HG02943 (cell line): Measurements from ENCODE around the gene SPAG4.

Experiments
- ATAC-seq: cut with Tn5 transposase; IDR thresholded peaks from one replicate; pipeline ENCODE4 v1.9.1; 2021; ENCODE audit warnings: mild to moderate bottlenecking, low read depth, moderate library complexity; ENCODE audit not compliant: unreplicated experiment

Gene SPAG4

GRCh38 chr20:35619196-35620095 lies 3.8 kb downstream of the SPAG4 start:
- ATAC-seq = no peak

- ATAC-seq = no peak
Measured at GRCh38 chr20:35620818-35621559, 5.4 kb downstream of the SPAG4 start.

DNA sequence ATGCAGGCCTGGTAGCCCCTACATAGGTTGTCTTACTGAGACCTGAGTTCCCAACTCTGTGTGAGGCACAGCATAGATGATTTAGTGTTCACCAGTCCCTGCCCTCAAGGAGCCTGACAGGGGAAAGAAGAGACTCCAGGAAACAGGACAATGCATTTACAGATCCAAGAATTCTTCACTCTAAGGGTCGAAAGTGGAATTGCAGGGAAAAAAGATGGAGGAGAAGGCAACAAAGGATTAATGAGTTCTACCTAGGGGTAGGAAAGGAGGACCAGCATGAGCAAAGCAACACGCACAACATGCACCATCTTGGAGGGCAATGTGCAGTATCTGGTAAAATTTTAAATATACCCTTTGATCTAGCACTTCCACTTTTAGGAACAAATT lies 5.9 kb downstream of the SPAG4 start:
- ATAC-seq = no peak

DNA sequence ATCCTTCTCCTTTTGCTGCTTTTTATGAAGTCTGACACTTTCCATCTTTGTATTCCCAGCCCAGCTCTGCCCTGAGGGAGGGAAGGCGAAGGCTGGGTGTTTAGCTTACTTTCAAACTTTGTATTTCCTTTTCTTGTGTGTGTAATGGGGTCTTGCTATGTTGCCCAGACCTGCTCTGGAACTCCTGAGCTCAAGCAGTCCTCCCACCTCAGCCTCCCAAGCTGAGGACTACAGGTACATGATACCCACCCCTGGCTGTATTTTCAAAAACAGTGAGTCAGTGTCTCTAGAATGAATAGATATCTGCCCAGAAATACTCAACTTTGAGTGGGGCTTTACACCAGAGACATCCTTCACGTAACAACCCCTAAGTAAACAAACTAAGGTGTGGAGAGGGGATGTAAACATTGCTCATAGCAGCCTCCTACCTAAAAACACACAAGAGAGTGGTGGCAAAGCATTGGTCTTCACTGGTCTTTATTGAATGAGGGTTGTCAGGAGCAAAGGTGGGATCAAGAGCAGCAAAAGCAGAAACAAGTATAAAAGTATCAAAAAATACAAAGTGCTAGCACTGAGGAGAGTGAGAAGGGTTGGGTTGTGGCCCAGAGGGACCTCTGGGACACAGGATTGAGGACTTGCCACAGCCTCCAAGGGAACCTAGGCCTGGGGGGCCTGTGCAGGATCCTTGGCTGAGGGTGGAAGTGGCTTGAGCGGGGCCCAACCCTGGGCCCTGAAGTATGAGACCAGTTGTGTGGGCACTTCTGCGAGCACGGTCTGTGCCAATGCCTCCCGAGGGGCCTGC lies 10.2 kb downstream of the SPAG4 start:
- ATAC-seq = no peak

DNA sequence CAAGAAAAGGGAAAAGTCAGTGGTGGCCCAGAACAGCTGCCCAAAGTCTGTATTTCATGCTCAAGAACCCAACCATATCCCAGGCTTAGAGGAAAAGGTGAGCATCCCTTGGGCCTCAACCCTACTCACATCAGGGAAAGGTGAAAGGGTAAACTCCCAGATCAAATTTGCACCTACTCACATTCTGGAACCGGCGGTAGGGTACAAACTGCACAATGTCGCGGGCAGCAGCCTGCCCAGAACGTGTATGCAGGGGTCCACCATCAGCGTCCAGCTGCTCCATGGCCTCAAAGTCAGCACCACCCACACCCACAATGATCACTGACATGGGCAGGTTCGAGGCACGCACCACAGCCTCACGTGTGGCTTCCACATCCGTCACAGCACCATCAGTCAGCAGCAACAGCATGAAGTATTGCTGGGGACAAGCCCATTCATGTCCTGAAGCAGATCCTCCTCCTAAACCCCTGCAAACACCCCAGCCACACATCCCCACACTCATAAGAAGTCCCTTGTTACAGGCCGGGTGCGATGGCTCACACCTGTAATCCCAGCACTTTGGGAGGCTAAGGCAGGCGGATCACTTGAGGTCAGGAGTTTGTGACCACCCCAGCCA lies 10.9 kb downstream of the SPAG4 start:
- no peak for ATAC-seq

DNA sequence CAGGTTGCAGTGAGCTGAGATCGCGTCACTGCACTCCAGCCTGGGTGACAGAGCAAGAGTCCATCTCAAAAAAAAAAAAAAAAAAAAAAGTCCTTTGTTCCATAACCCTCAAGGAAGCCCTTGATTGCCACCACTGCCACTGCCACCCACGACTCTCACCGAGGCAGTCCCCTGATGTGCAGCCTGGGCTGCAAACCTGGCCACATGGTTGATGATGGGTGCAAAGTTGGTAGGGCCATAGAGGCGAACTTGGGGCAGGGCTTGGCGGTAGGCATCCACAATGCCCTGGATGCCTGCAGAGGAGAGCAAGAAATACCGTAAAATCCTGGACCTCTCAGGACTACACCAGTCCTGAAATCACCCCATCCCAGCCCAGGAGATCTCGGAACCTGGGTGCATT lies 11.5 kb downstream of the SPAG4 start:
- ATAC-seq = no peak

- ATAC-seq = no peak
Measured at GRCh38 chr20:35629427-35630145, 14.0 kb downstream of the SPAG4 start.

DNA sequence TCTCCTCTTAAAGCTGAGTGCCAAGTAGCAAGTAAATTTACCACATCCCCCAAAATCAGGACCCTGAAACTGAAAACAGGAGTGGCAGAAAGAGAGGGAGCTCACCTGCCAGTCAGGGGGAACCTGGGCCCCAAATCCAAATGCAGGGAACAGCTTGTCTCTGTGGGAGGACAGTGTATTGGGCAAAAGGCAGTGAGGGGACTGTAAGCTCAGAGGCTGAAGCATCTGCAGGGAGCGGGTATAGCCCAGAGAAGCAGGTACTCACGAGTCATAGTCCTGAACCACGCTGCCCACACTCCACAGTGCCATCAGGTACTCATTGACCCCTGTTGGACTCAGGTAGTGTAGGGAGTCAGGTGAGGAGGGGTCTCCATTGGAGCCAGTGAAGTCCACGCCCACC lies 15.0 kb downstream of the SPAG4 start:
- ATAC-seq = no peak

GRCh38 chr20:35632539-35633115 lies 17.0 kb downstream of the SPAG4 start:
- no peak for ATAC-seq

- ATAC-seq = no peak
Measured at GRCh38 chr20:35635652-35636051, 20.0 kb downstream of the SPAG4 start.

GRCh38 chr20:35636095-35636494 lies 20.5 kb downstream of the SPAG4 start:
- ATAC-seq = no peak

- ATAC-seq = no peak
Measured at GRCh38 chr20:35637276-35637675, 21.6 kb downstream of the SPAG4 start.

DNA sequence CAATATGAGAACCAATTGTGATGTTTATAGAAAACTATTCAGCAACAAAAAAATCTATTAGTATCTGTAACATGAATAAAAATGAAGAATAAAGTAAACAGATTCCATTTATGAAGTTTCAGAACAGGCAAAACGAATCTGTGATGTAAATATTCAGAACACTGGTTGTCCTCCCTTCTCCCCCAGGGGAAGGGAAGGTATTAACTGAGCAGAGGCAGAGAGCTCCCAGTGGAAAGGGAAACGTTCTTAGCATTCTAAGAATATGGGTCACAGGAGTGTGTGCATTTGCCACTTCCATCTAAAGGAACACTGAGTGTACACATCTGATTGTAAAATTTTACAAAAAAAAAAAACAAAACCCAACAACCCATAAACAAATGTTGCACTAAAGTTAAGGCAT lies 23.1 kb downstream of the SPAG4 start:
- ATAC-seq = no peak

- no peak for ATAC-seq
Measured at GRCh38 chr20:35640724-35641123, 25.1 kb downstream of the SPAG4 start.

DNA sequence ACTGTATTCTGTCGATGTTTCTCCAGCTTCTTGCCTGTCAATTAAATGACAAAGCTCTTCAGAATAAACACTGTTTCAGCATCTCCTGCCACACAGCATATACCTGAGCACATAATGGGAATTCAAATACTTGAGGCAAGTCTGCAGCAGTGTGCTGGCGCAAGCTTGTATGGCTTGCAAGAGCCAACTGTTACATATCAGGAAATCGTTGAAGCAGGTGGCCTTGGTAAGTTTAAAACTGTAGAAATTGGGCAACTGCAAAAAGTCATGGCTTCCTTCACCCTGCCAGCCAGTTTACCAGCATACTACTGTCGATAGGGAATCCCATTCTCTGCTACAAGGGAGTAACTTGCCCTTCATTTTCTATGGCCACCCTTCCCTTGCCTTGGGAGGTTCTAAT lies 26.1 kb downstream of the SPAG4 start:
- no peak for ATAC-seq

GRCh38 chr20:35643045-35643444 lies 27.4 kb downstream of the SPAG4 start:
- ATAC-seq = no peak

GRCh38 chr20:35644806-35645205 lies 29.2 kb downstream of the SPAG4 start:
- no peak for ATAC-seq

DNA sequence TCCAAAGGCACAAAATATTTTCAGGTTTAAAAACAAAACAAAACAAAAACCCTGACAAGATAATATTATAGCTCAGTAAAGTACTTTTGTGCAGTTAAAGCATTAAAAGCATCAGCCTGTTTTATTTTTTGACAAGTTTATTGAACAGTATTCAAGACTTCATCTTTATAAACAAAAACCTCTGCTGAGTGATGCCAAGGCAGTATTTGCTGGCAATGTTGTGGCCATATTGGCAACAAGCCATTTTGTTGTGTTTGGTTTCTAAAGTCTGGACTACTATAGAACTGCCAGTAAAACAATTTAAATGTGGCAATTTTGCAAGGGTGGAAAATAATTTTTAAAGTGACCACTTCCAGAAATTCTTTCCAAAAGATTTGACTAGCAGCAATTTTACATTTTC lies 33.2 kb downstream of the SPAG4 start:
- no peak for ATAC-seq

DNA sequence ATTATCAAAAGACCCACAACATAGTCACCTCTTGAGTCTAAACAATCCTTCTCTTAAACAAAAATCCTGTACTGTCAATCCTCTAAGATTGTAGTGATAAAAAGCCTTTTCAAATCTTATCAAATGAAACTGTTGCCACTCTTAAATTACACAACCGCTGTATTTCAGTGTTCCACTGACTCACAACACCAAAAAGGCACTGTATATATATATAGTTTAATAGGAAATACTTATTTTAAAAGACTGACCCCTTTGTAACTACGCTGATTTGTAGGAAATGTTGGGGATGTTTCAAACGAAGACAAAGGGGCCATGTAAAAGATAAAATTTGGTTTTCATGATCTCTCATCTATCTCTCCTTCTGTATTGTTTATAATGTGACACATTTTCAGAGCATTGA lies 35.0 kb downstream of the SPAG4 start:
- ATAC-seq = no peak

- no peak for ATAC-seq
Measured at GRCh38 chr20:35651958-35652357, 36.3 kb downstream of the SPAG4 start.
